Keratinocyte (primary cell): Measurements from ENCODE around the gene STAG1. TPM values are rescaled to one million over a fixed set of nuclear protein-coding genes. Genes with fewer than 3 reads are reported as not detected.

ENCODE experiments used
- DNase-seq: peaks from one replicate; pipeline ENCODE4 v3.0.0-alpha.2; 2011; ENCODE audit warnings: low read depth, missing footprints, low spot score
- FAIRE-seq: peaks from 2 replicates; lab custom pipeline; 2011; peaks lifted over from hg19 to GRCh38; lab: Jason Lieb, UNC
- H2AFZ ChIP-seq: 2 replicates; pipeline ENCODE4 v1.6.0; 2012; ENCODE audit warnings: low read length, control low read depth, inconsistent platforms; ENCODE audit not compliant: control insufficient read depth
- H3K27ac ChIP-seq: 2 replicates; pipeline ENCODE4 v1.5.1; 2011; ENCODE audit warnings: low read length; ENCODE audit not compliant: control insufficient read depth, insufficient read depth
- H3K27me3 ChIP-seq: 3 replicates; pipeline ENCODE4 v1.6.0; 2011; ENCODE audit warnings: low read length; ENCODE audit not compliant: control insufficient read depth, insufficient read depth; ENCODE audit errors: extremely low read depth
- H3K36me3 ChIP-seq, 2 experiments: 2 replicates in 1 of 2; 3 replicates in 1 of 2; pipeline ENCODE4 v1.5.1; 2011; ENCODE audit warnings: low read length in 2 of 2, mild to moderate bottlenecking in 1 of 2; ENCODE audit not compliant: control insufficient read depth in 2 of 2, insufficient read depth in 2 of 2; ENCODE audit errors: extremely low read depth in 1 of 2
- H3K4me1 ChIP-seq: 3 replicates; pipeline ENCODE4 v1.5.1; 2011; ENCODE audit warnings: low read length; ENCODE audit not compliant: control insufficient read depth, insufficient read depth; ENCODE audit errors: extremely low read depth
- H3K4me2 ChIP-seq: 3 replicates; pipeline ENCODE4 v1.6.0; 2011; ENCODE audit warnings: low read depth, low read length; ENCODE audit not compliant: control insufficient read depth, insufficient read depth; ENCODE audit errors: extremely low read depth
- H3K4me3 ChIP-seq, 3 experiments: fragments of 200-600 bp in 1 of 3; sonication (generic) in 1 of 3; 2 replicates in 2 of 3; 3 replicates in 1 of 3; pipeline ENCODE4 v1.5.1; 2011 to 2016; ENCODE audit warnings: low read length in 3 of 3, mild to moderate bottlenecking in 3 of 3, control low read depth in 2 of 3, inconsistent platforms in 1 of 3, low read depth in 1 of 3, mixed read lengths in 1 of 3, mixed run types in 1 of 3, moderate library complexity in 1 of 3; ENCODE audit not compliant: control insufficient read depth in 2 of 3, insufficient read depth in 2 of 3; ENCODE audit errors: extremely low read depth in 1 of 3
- H3K79me2 ChIP-seq: 2 replicates; pipeline ENCODE4 v1.6.0; 2012; ENCODE audit warnings: low read length; ENCODE audit not compliant: control insufficient read depth, insufficient read depth
- H3K9ac ChIP-seq: 3 replicates; pipeline ENCODE4 v1.6.0; 2011; ENCODE audit warnings: low read length; ENCODE audit not compliant: control insufficient read depth, insufficient read depth; ENCODE audit errors: extremely low read depth
- H3K9me1 ChIP-seq: 3 replicates; pipeline ENCODE4 v1.6.0; 2011; ENCODE audit warnings: low read length; ENCODE audit not compliant: control insufficient read depth, insufficient read depth; ENCODE audit errors: extremely low read depth
- H3K9me3 ChIP-seq: 2 replicates; pipeline ENCODE4 v1.5.1; 2012; ENCODE audit warnings: low read depth, low read length; ENCODE audit not compliant: control insufficient read depth
- H4K20me1 ChIP-seq: 3 replicates; pipeline ENCODE4 v1.6.0; 2011; ENCODE audit warnings: low read length; ENCODE audit not compliant: control insufficient read depth, insufficient read depth; ENCODE audit errors: extremely low read depth
- EZH2 ChIP-seq: IDR thresholded peaks from one replicate; pipeline ENCODE4 v1.6.1; 2012; ENCODE audit warnings: inconsistent platforms, mild to moderate bottlenecking, low read length, moderate library complexity
- dilution Hi-C: fragments of 300-500 bp; cut with MboI; formaldehyde crosslinking; loops from one replicate; pipeline ENCODE4 v1.7.0; 2020; ENCODE audit warnings: low sequenced_read_pairs; ENCODE audit not compliant: extremely low pct_ligation_motif_present
- polyA plus RNA-seq, 5 experiments: library from polyadenylated mRNA; depleted of rRNA in 3 of 5; stranded (reverse) in 3 of 5; stranded (forward) in 1 of 5; unstranded in 1 of 5; fragments of >200 nt; gene quantifications; 1 replicate in 1 of 5; 2 replicates in 3 of 5; 3 replicates in 1 of 5; pipeline versions ENCODE4 v1.2.1 to v1.2.3, GENCODE V29; 2011 to 2012; ENCODE audit warnings: missing spikeins in 2 of 5, low read depth in 1 of 5, low replicate concordance in 1 of 5
- TF ChIP-seq, protein P1 (sequence below), 3 experiments: IDR thresholded peaks in 1 of 3; conservative IDR thresholded peaks in 1 of 3; optimal IDR thresholded peaks in 1 of 3; 2 replicates in 2 of 3; 3 replicates in 1 of 3; pipeline versions ENCODE3 to v1.5.1; 2011; ENCODE audit warnings: low read length in 3 of 3, mild to moderate bottlenecking in 3 of 3, moderate library complexity in 2 of 3, control low read depth in 1 of 3, inconsistent platforms in 1 of 3; ENCODE audit not compliant: insufficient read depth in 2 of 3; ENCODE audit errors: extremely low read depth in 1 of 3

Gene STAG1
- polyA plus RNA-seq, 1 donor (not counting 4 experiments of a cell fraction or from before 2014, with no cell fraction given), result 11.8 TPM

DNA sequence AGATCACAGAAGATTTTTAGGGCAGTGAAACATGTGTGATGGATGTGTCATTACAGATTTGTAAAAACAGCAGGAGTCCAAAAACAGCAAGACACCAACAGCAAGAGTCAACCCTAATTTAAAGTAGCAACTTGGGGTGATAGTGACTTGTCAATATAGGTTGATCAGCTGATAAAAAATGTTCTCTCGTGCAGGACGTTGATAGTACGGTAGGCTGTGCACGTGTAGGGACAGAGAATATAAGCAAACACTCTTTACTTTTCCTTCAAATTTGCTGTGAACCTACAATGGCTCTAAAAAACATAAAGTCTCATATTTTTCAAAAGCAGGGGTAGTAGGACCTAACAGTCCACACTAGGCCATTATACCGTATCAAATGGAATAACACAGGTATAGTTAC, 120.8 kb downstream of the STAG1 start:
- H3K36me3 ChIP-seq, result no peaks in the 10 kb centered on the region
- no peaks in the 10 kb centered on the region for H4K20me1 ChIP-seq
- no peak overlapping the region for H3K9ac ChIP-seq
- no peak overlapping the region for H3K4me3 ChIP-seq
- TF ChIP-seq, protein P1, sequence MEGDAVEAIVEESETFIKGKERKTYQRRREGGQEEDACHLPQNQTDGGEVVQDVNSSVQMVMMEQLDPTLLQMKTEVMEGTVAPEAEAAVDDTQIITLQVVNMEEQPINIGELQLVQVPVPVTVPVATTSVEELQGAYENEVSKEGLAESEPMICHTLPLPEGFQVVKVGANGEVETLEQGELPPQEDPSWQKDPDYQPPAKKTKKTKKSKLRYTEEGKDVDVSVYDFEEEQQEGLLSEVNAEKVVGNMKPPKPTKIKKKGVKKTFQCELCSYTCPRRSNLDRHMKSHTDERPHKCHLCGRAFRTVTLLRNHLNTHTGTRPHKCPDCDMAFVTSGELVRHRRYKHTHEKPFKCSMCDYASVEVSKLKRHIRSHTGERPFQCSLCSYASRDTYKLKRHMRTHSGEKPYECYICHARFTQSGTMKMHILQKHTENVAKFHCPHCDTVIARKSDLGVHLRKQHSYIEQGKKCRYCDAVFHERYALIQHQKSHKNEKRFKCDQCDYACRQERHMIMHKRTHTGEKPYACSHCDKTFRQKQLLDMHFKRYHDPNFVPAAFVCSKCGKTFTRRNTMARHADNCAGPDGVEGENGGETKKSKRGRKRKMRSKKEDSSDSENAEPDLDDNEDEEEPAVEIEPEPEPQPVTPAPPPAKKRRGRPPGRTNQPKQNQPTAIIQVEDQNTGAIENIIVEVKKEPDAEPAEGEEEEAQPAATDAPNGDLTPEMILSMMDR (optimal IDR thresholded peaks at IDR 0.05 in 1 of 3, IDR thresholded peaks at IDR 0.05 in 1 of 3, conservative IDR thresholded peaks at IDR 0.05 in 1 of 3; ENCODE audit: extremely low read depth in 1 of 3, insufficient read depth in 2 of 3, low read length in 3 of 3), result no peak
- no peak for TF ChIP-seq EZH2
- dilution Hi-C loops, result no loop called here
- no peaks in the 10 kb centered on the region for H3K9me3 ChIP-seq
- no peak overlapping the region for H3K27ac ChIP-seq
- H3K27me3 ChIP-seq, result no peaks in the 10 kb centered on the region
- DNase-seq (no peak), FAIRE-seq (no peak)
- H3K79me2 ChIP-seq, result peaks cover 9% of the 10 kb centered on the region
- H3K9me1 ChIP-seq, result no peaks in the 10 kb centered on the region
- no peak overlapping the region for H2AFZ ChIP-seq
- no peak overlapping the region for H3K4me2 ChIP-seq
- no peaks in the 10 kb centered on the region for H3K4me1 ChIP-seq

DNA sequence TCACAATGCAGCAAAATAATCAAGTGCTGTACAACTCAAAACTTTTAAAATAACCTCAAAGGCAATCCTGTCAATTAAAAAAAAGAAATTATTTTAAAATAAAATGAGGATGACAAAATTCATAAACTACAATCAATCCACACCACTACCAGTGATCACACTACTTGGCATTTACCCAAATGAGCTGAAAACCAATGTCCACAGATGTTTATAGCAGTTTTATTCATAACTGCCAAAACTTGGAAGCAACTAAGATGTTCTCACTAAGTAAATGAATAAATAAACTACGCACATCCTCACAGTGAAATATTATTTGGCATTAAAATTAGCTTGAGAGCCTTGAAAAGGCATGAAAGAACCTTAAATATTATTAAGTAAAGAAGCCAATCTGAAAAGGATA, 121.3 kb downstream of the STAG1 start:
- Histone ChIP-seq H3K9ac (no peak overlapping the region), H3K27ac (no peak overlapping the region), H4K20me1 (no peaks in the 10 kb centered on the region), H3K9me1 (no peaks in the 10 kb centered on the region), H3K4me1 (no peaks in the 10 kb centered on the region), H3K27me3 (no peaks in the 10 kb centered on the region), H3K4me2 (no peak overlapping the region), H3K9me3 (no peaks in the 10 kb centered on the region), H2AFZ (no peak overlapping the region), H3K79me2 (peaks cover 8% of the 10 kb centered on the region), H3K4me3 (no peak overlapping the region), H3K36me3 (no peaks in the 10 kb centered on the region)
- TF ChIP-seq EZH2, result no peak
- TF ChIP-seq, protein P1 (optimal IDR thresholded peaks at IDR 0.05 in 1 of 3, IDR thresholded peaks at IDR 0.05 in 1 of 3, conservative IDR thresholded peaks at IDR 0.05 in 1 of 3; ENCODE audit: extremely low read depth in 1 of 3, insufficient read depth in 2 of 3, low read length in 3 of 3), result no peak
- dilution Hi-C loops, result no loop called here
- DNase-seq, result no peak
- FAIRE-seq, result no peak
